Natural killer cell (primary cell): ENCODE results near the gene ROBO3. TPM values are rescaled to one million over a fixed set of nuclear protein-coding genes. Genes with fewer than 3 reads are reported as not detected.

Source experiments
- ATAC-seq, 3 donors: fragments of 150-1000 bp in 2 of 3; fragments of 200-7000 bp in 1 of 3; cut with Tn5 transposase; 1 replicate in 1 of 3; 2 replicates in 2 of 3; pipeline ENCODE4 v1.10.0; 2021; ENCODE audit warnings: mild to moderate bottlenecking in 2 of 3, moderate library complexity in 2 of 3
- DNase-seq, 2 donors: peaks; one replicate each; pipeline versions ENCODE4 v3.0.0 to v3.0.0-alpha.2; 2013 to 2021; ENCODE audit warnings: mixed read lengths in 1 of 2
- H3K27ac ChIP-seq: one replicate; pipeline ENCODE4 v1.5.1; 2013; ENCODE audit warnings: mild to moderate bottlenecking, low read length
- H3K27me3 ChIP-seq: one replicate; pipeline ENCODE4 v1.6.1; 2013; ENCODE audit warnings: low read length; ENCODE audit not compliant: control insufficient read depth, insufficient read depth
- H3K36me3 ChIP-seq: one replicate; pipeline ENCODE4 v1.6.1; 2013; ENCODE audit warnings: low read length; ENCODE audit not compliant: control insufficient read depth, insufficient read depth
- H3K4me1 ChIP-seq: one replicate; pipeline ENCODE4 v1.6.1; 2013; ENCODE audit warnings: low read length; ENCODE audit not compliant: control insufficient read depth, insufficient read depth
- H3K4me3 ChIP-seq: one replicate; pipeline ENCODE4 v1.5.1; 2013; ENCODE audit warnings: low read length
- H3K9me3 ChIP-seq: one replicate; pipeline ENCODE4 v1.6.1; 2013; ENCODE audit warnings: low read length; ENCODE audit not compliant: control insufficient read depth, insufficient read depth
- H3K27ac Mint-ChIP-seq, 2 donors: one replicate each; pipeline ENCODE4 v1.8.0; 2022; ENCODE audit warnings: mild to moderate bottlenecking in 2 of 2, mixed read lengths in 2 of 2, moderate library complexity in 1 of 2
- H3K27me3 Mint-ChIP-seq, 2 donors: one replicate each; pipeline ENCODE4 v1.8.0; 2022; ENCODE audit warnings: low read depth in 2 of 2, mixed read lengths in 2 of 2
- H3K36me3 Mint-ChIP-seq: one replicate; pipeline ENCODE4 v1.8.0; 2022; ENCODE audit warnings: mixed read lengths
- H3K4me1 Mint-ChIP-seq, 2 donors: one replicate each; pipeline ENCODE4 v1.8.0; 2022; ENCODE audit warnings: mixed read lengths in 2 of 2
- H3K4me3 Mint-ChIP-seq: one replicate; pipeline ENCODE4 v1.8.0; 2022; ENCODE audit warnings: mild to moderate bottlenecking, moderate library complexity, mixed read lengths
- H3K9me3 Mint-ChIP-seq, 2 donors: one replicate each; pipeline ENCODE4 v1.8.0; 2022; ENCODE audit warnings: mixed read lengths in 2 of 2
- WGBS: methylation state at CpG from one replicate; pipeline ENCODE4 v1.1.7; 2013; ENCODE audit warnings: missing lambda C conversion rate; ENCODE audit not compliant: insufficient coverage; 5-methylcytosine and 5-hydroxymethylcytosine counted together
- intact Hi-C: fragments of 100-400 bp; cut with micrococcal nuclease; formaldehyde crosslinking; loops from one replicate; pipeline ENCODE4 v1.14.2; 2022
- total RNA-seq, 4 donors: library from RNA; stranded (reverse); fragments of 120-200 nt in 1 of 4; gene quantifications; one replicate each; pipeline versions ENCODE4 v1.2.3 to v1.2.4, GENCODE V29; 2013 to 2022
- TF ChIP-seq, protein P1 (sequence below): fragments of 200-600 bp; IDR thresholded peaks from one replicate; pipeline ENCODE4 v1.8.0; 2022; ENCODE audit warnings: antibody characterized with exemption

ROBO3 gene
- total RNA-seq, 3 donors from 2014 or later (not counting 1 experiment from before 2014, with no cell fraction given): 16.9 to 23.8 (median 22.7) TPM

DNA sequence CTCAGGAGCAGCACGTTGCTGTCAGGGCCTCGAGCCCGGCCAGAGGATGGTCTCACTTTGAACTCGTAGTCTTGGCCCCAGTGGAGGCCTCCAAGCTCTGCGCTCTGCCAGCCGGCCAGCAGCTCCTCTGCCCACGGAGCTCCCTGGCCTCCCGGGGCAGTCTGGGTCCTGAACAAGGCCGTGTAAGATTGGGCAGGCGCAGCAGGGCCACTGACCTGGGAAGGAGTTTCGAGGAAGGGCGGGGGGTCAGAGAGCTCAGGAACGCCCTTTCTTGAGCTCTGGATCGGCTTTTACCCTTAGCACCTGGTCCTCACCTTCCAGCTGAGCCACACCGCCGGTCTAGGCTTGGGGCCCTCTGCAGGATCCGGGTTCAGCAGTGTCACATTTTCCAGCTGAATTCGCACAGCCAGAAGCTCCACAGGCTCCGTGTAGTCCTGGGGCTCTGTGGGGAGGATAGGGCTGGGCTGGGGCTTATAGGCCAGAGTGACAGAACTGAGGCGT, 30.3 kb downstream of the ROBO3 start:
- Mint-ChIP-seq H3K4me3 (no peak overlapping the region), H3K27me3 (peaks cover 6 to 11% of the 10 kb centered on the region in 2 donors), H3K9me3 (no peaks in the 10 kb centered on the region), H3K27ac (no peak overlapping the region), H3K4me1 (peaks cover 0 to 9% of the 10 kb centered on the region in 2 donors), H3K36me3 (no peaks in the 10 kb centered on the region)
- WGBS: 90% methylated on average over 20 of the region's 20 CpGs
- H3K27me3 ChIP-seq: no peaks in the 10 kb centered on the region
- TF ChIP-seq, protein P1, sequence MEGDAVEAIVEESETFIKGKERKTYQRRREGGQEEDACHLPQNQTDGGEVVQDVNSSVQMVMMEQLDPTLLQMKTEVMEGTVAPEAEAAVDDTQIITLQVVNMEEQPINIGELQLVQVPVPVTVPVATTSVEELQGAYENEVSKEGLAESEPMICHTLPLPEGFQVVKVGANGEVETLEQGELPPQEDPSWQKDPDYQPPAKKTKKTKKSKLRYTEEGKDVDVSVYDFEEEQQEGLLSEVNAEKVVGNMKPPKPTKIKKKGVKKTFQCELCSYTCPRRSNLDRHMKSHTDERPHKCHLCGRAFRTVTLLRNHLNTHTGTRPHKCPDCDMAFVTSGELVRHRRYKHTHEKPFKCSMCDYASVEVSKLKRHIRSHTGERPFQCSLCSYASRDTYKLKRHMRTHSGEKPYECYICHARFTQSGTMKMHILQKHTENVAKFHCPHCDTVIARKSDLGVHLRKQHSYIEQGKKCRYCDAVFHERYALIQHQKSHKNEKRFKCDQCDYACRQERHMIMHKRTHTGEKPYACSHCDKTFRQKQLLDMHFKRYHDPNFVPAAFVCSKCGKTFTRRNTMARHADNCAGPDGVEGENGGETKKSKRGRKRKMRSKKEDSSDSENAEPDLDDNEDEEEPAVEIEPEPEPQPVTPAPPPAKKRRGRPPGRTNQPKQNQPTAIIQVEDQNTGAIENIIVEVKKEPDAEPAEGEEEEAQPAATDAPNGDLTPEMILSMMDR: no peak
- ATAC-seq (no peak), DNase-seq (no peak)
- intact Hi-C loops: no loop called here
- H3K4me1 ChIP-seq: peaks cover 5% of the 10 kb centered on the region
- no peak overlapping the region for H3K4me3 ChIP-seq
- H3K27ac ChIP-seq: no peak overlapping the region
- no peaks in the 10 kb centered on the region for H3K9me3 ChIP-seq
- no peaks in the 10 kb centered on the region for H3K36me3 ChIP-seq

DNA sequence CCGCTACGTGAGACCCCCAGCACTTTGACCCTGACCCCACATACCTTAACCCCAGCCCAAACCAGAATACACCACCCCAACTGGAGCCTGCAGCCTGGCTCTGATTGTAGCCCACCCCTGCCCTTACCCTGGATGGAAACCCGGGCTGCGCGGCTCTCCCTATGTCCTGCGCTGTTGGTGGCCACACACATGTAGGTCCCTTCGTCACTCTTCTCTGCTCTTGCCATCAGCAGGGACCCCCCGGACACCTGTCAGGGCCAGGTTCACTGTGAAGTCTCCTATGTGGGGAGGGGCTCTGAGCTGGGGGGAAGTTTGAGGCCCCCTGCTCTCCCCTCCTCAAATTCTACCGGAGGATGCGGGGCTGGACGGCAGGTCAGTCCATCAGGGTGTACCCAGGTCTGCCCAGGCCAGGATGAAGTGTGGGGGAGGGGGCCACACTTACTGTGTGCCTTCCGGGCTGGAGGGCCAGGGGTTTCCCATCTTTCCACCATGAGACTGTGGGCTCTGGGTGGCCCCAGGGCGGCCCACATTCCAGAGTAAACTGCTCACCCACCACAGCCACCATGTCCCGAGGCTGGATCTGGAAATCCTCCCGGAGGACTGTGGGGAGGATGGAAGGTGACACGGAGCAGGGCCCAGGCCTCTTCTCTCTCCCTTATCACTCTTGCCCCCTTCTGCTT, 31.0 kb downstream of the ROBO3 start:
- intact Hi-C loops: no loop called here
- Mint-ChIP-seq H3K27ac (no peak overlapping the region), H3K4me3 (no peak overlapping the region), H3K4me1 (peaks cover 0 to 9% of the 10 kb centered on the region in 2 donors), H3K9me3 (no peaks in the 10 kb centered on the region), H3K27me3 (peaks cover 11 to 17% of the 10 kb centered on the region in 2 donors), H3K36me3 (no peaks in the 10 kb centered on the region)
- no peak for ATAC-seq
- H3K9me3 ChIP-seq: no peaks in the 10 kb centered on the region
- H3K4me3 ChIP-seq: no peak overlapping the region
- peaks cover 5% of the 10 kb centered on the region for H3K4me1 ChIP-seq
- H3K36me3 ChIP-seq: no peaks in the 10 kb centered on the region
- 92% methylated on average over 11 of the region's 16 CpGs for WGBS
- TF ChIP-seq, protein P1: no peak
- H3K27ac ChIP-seq: no peak overlapping the region
- no peaks in the 10 kb centered on the region for H3K27me3 ChIP-seq
- DNase-seq: no peak

DNA sequence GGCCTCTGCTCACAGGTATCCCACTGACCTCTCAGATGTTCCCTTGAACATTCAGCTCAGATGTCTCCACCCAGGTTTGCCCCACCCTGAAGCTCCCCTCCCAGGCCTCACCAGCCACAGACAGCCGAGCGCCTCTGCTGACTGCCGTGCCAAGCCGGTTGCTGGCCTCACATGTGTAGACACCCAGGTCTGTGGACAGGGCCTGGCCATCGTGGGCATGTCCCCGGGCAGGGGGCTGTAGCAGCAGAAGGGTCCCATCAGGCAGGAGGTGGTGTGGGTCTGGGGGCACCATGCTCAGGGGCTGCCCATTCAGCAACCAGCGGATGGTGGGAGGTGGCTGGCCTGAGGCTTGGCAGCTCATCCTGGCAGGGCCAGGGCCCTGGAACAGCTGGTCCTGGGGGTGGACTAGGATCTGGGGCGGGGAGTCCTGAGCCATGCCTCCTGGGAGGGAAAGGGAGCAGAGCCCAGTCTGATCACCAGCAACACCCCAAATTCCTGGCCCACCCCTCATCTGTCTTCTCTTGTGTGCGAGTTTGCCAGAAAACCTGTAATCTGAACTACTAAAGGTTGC, 31.7 kb downstream of the ROBO3 start:
- Mint-ChIP-seq H3K4me1 (peaks cover 0 to 9% of the 10 kb centered on the region in 2 donors), H3K27ac (no peak overlapping the region), H3K36me3 (no peaks in the 10 kb centered on the region), H3K27me3 (peaks cover 17 to 24% of the 10 kb centered on the region in 2 donors), H3K9me3 (no peaks in the 10 kb centered on the region), H3K4me3 (no peak overlapping the region)
- Histone ChIP-seq H3K4me1 (peaks cover 5% of the 10 kb centered on the region), H3K36me3 (no peaks in the 10 kb centered on the region), H3K27me3 (no peaks in the 10 kb centered on the region), H3K27ac (no peak overlapping the region), H3K4me3 (no peak overlapping the region), H3K9me3 (no peaks in the 10 kb centered on the region)
- WGBS: 73% methylated on average over 9 of the region's 9 CpGs
- intact Hi-C loops: no loop called here
- no peak for ATAC-seq
- TF ChIP-seq, protein P1: no peak
- DNase-seq: no peak
